Caco-2 (cell line): ENCODE measurements around the gene BHLHA9. TPM values are rescaled to one million over a fixed set of nuclear protein-coding genes. Genes with fewer than 3 reads are reported as not detected.

Source experiments
- BruUV-seq: library from RNA; stranded (reverse); fragments of 400-500 nt; replicated peaks from 2 replicates; lab custom pipeline; 2021; lab: Mats Ljungman, UMichigan
- CTCF ChIA-PET: fragments of 300-600 bp; sonication (Branson Sonifier 250); formaldehyde crosslinking; loops from one replicate; lab custom pipeline; 2022; ENCODE audit warnings: antibody characterized with exemption; lab: Charles Lee
- POLR2A ChIA-PET: fragments of 300-600 bp; sonication (Branson Sonifier 250); formaldehyde crosslinking; loops from one replicate; lab custom pipeline; 2022; ENCODE audit warnings: antibody characterized with exemption; lab: Charles Lee
- DNase-seq, 2 experiments: peaks; one replicate each; pipeline versions ENCODE4 v3.0.0 to v3.0.0-alpha.2; 2020 to 2022
- H3K27me3 ChIP-seq: replicated peaks from 2 replicates; pipeline ENCODE4 v1.6.0; 2011; ENCODE audit warnings: low read length; ENCODE audit not compliant: control insufficient read depth, insufficient read depth
- H3K36me3 ChIP-seq: 2 replicates; pipeline ENCODE4 v1.5.1; 2011; ENCODE audit warnings: low read length; ENCODE audit not compliant: control insufficient read depth, insufficient read depth
- H3K4me1 ChIP-seq: fragments of 250-450 bp; sonication (Bioruptor Pico); 2 replicates; pipeline ENCODE4 v1.5.1; 2020; ENCODE audit warnings: mild to moderate bottlenecking
- H3K4me3 ChIP-seq: 2 replicates; pipeline ENCODE4 v1.5.1; 2011; ENCODE audit warnings: low read depth, mild to moderate bottlenecking, control low read depth, low read length
- H3K9me3 ChIP-seq: fragments of 250-450 bp; sonication (Bioruptor Pico); 2 replicates; pipeline ENCODE4 v1.5.1; 2020; ENCODE audit warnings: mild to moderate bottlenecking, moderate library complexity
- H3K27ac Mint-ChIP-seq: one replicate; pipeline ENCODE4 v1.8.0; 2022; ENCODE audit warnings: mixed read lengths; ENCODE audit not compliant: unreplicated experiment
- H3K27me3 Mint-ChIP-seq: one replicate; pipeline ENCODE4 v1.8.0; 2022; ENCODE audit warnings: mixed read lengths; ENCODE audit not compliant: insufficient read depth, unreplicated experiment
- H3K36me3 Mint-ChIP-seq: one replicate; pipeline ENCODE4 v1.8.0; 2022; ENCODE audit warnings: mild to moderate bottlenecking, mixed read lengths; ENCODE audit not compliant: insufficient read depth, unreplicated experiment
- H3K4me1 Mint-ChIP-seq: one replicate; pipeline ENCODE4 v1.8.0; 2022; ENCODE audit warnings: low read depth, mixed read lengths; ENCODE audit not compliant: unreplicated experiment
- H3K4me3 Mint-ChIP-seq: one replicate; pipeline ENCODE4 v1.8.0; 2022; ENCODE audit warnings: mild to moderate bottlenecking, moderate library complexity, mixed read lengths; ENCODE audit not compliant: unreplicated experiment
- H3K9me3 Mint-ChIP-seq: one replicate; pipeline ENCODE4 v1.8.0; 2022; ENCODE audit warnings: mixed read lengths; ENCODE audit not compliant: unreplicated experiment
- intact Hi-C: fragments of 100-400 bp; cut with micrococcal nuclease; formaldehyde crosslinking; loops from one replicate; pipeline ENCODE4 v1.10.0; 2022; ENCODE audit not compliant: unreplicated experiment
- total RNA-seq: library from RNA; stranded (reverse); gene quantifications from 2 replicates; pipeline ENCODE4 v1.2.3, GENCODE V29; 2022
- TF ChIP-seq, protein P1 (sequence below), 2 experiments: fragments of 200-600 bp in 1 of 2; IDR thresholded peaks; 1 replicate in 1 of 2; 2 replicates in 1 of 2; pipeline versions ENCODE4 v1.5.1 to v1.8.0; 2011 to 2022; ENCODE audit warnings: antibody characterized with exemption in 1 of 2, control low read depth in 1 of 2, inconsistent platforms in 1 of 2, low read depth in 1 of 2, low read length in 1 of 2, mild to moderate bottlenecking in 1 of 2, moderate library complexity in 1 of 2; ENCODE audit not compliant: insufficient read depth in 1 of 2, severe bottlenecking in 1 of 2, unreplicated experiment in 1 of 2

The BHLHA9 gene
- total RNA-seq, 1 experiment from 2014 or later: not detected

DNA sequence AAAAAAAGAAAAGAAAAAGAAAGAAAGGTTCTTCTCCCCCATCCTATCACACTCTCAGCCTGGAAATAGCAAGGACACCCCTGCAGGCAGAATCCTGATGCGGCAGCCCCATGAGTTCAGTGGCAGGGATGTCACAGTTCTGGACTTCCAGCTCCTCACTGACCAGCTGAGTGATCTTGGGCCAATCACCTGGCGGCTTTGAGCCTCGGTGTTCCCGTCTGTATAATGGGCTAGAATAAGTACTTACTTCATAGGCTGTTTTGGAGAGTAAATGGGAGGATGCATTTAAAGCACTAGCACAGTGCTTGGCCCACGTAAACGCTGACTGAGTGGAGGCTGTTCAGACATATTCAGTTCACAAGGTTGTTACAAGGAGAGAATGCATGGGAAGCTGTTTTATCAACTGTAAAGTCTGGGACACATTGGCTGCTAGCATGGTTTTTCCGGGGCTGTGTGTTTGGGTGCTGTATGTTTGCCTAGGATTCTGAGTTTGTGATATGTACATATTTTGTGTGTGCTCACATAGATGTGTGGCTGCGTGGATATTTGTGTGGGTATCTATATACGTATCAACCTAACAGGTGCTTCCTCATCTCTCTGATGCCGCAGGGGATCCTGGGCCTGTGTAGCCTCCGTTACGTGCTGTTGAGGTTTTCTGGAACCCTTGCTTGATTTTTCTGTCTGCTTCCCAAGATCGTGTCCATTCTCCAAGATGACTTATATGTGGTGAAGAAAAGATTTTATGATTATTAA, 3.4 kb downstream of the BHLHA9 start:
- ChIA-PET CTCF (interaction anchor here (1.0 kb wide), 1 partner anchor 59 kb away, joined by 3 read pairs; no protein-coding TSS in a partner anchor), POLR2A (no interaction called here)
- no peak overlapping the region for H3K4me3 Mint-ChIP-seq
- H3K9me3 Mint-ChIP-seq: no peaks in the 10 kb centered on the region
- no TSS peak for BruUV-seq
- Histone ChIP-seq H3K9me3 (no peaks in the 10 kb centered on the region), H3K27me3 (no peaks in the 10 kb centered on the region), H3K4me1 (no peaks in the 10 kb centered on the region; the same call in 1 of the 2 replicates), H3K4me3 (no peak overlapping the region), H3K36me3 (no peaks in the 10 kb centered on the region)
- no peak for DNase-seq
- TF ChIP-seq, protein P1, sequence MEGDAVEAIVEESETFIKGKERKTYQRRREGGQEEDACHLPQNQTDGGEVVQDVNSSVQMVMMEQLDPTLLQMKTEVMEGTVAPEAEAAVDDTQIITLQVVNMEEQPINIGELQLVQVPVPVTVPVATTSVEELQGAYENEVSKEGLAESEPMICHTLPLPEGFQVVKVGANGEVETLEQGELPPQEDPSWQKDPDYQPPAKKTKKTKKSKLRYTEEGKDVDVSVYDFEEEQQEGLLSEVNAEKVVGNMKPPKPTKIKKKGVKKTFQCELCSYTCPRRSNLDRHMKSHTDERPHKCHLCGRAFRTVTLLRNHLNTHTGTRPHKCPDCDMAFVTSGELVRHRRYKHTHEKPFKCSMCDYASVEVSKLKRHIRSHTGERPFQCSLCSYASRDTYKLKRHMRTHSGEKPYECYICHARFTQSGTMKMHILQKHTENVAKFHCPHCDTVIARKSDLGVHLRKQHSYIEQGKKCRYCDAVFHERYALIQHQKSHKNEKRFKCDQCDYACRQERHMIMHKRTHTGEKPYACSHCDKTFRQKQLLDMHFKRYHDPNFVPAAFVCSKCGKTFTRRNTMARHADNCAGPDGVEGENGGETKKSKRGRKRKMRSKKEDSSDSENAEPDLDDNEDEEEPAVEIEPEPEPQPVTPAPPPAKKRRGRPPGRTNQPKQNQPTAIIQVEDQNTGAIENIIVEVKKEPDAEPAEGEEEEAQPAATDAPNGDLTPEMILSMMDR (IDR thresholded peaks at IDR 0.05; ENCODE audit: insufficient read depth in 1 of 2, low read depth in 1 of 2, low read length in 1 of 2, severe bottlenecking in 1 of 2, unreplicated experiment in 1 of 2): no peak
- H3K27me3 Mint-ChIP-seq: no peaks in the 10 kb centered on the region
- intact Hi-C loops: loop anchor here (2.0 kb wide), 1 partner anchor 243 kb away; the partner anchor contains the start of gene INPP5K
- H3K4me1 Mint-ChIP-seq: no peaks in the 10 kb centered on the region
- H3K36me3 Mint-ChIP-seq: peaks cover 2% of the 10 kb centered on the region
- H3K27ac Mint-ChIP-seq: no peak overlapping the region

DNA sequence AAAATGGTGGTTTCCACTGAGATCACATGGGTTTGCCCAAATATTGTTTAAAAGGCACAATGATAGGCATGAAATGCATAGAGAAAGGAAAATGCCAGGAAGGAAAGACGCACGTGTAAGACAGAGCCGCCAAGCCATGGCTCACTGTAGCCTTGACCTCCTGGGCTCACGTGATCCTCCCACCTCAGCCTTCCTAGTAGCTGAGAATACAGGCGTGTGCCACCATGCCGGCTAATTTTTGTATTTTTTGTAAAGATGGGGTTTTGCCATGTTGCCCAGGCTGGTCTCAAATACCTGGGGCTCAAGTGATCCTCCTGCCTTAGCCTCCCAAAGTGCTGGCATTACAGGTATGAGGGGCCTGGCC, 4.0 kb downstream of the BHLHA9 start:
- Histone ChIP-seq H3K9me3 (no peaks in the 10 kb centered on the region), H3K4me3 (no peak overlapping the region), H3K27me3 (no peaks in the 10 kb centered on the region), H3K4me1 (no peaks in the 10 kb centered on the region; the same call in 1 of the 2 replicates), H3K36me3 (no peaks in the 10 kb centered on the region)
- Mint-ChIP-seq H3K4me1 (no peaks in the 10 kb centered on the region), H3K9me3 (no peaks in the 10 kb centered on the region), H3K4me3 (no peak overlapping the region), H3K27ac (no peak overlapping the region), H3K36me3 (no peaks in the 10 kb centered on the region), H3K27me3 (no peaks in the 10 kb centered on the region)
- TF ChIP-seq, protein P1 (IDR thresholded peaks at IDR 0.05; ENCODE audit: insufficient read depth in 1 of 2, low read depth in 1 of 2, low read length in 1 of 2, severe bottlenecking in 1 of 2, unreplicated experiment in 1 of 2): no peak
- intact Hi-C loops: no loop called here
- BruUV-seq: no TSS peak
- DNase-seq: no peak
- ChIA-PET CTCF (no interaction called here), POLR2A (interaction anchor here (0.6 kb wide), 1 partner anchor 249 kb away, joined by 4 read pairs; no protein-coding TSS in a partner anchor)

DNA sequence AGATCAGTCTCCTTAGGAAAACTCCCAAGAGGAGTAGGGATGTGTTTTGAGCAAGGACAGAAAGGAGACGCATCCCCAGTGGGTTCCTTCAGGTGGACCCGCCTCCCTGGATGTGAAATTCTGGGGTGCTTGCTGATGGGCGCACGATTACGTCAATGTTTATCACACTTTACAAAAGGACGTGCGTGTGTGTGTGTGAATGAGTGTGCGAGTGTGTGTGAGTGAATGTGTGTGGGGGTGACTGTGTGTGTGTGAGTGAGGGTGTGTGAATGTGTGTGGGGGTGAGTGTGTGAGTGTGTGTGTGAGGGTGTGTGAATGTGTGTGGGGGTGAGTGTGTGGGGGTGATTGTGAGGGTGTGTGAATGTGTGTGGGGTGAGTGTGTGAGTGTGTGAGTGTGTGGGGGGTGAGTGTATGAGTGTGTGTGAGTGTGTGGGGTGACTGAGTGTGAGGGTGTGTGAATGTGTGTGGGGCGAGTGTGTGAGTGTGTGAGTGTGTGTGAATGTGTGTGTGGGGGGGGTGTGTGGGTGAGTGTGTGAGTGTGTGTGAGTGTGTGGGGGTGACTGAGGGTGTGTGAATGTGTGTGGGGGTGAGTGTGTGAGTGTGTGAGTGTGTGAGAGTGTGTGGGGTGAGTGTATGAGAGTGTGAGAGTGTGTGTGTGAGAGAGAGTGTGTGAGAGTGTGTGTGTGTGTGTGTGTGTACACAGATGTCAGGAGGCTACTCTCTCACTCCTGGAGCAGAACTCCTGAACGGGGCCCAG, 5.1 kb downstream of the BHLHA9 start:
- Mint-ChIP-seq H3K36me3 (no peaks in the 10 kb centered on the region), H3K27ac (no peak overlapping the region), H3K9me3 (no peaks in the 10 kb centered on the region), H3K27me3 (no peaks in the 10 kb centered on the region), H3K4me1 (no peaks in the 10 kb centered on the region), H3K4me3 (no peak overlapping the region)
- no peak overlapping the region for H3K4me3 ChIP-seq
- intact Hi-C loops: no loop called here
- DNase-seq: no peak
- POLR2A ChIA-PET: interaction anchor here (0.6 kb wide), 1 partner anchor 248 kb away, joined by 4 read pairs; no protein-coding TSS in a partner anchor
- H3K9me3 ChIP-seq: no peaks in the 10 kb centered on the region
- CTCF ChIA-PET: no interaction called here
- TF ChIP-seq, protein P1 (IDR thresholded peaks at IDR 0.05; ENCODE audit: insufficient read depth in 1 of 2, low read depth in 1 of 2, low read length in 1 of 2, severe bottlenecking in 1 of 2, unreplicated experiment in 1 of 2): no peak
- no peaks in the 10 kb centered on the region for H3K27me3 ChIP-seq
- no TSS peak for BruUV-seq
- no peaks in the 10 kb centered on the region for H3K36me3 ChIP-seq
- no peaks in the 10 kb centered on the region for H3K4me1 ChIP-seq
